RWPE2 (cell line): ENCODE data around the gene TAGLN3.

Experiments
- ATAC-seq: fragments of 200-7000 bp; cut with Tn5 transposase; 3 replicates; pipeline ENCODE4 v1.9.1; 2021; ENCODE audit warnings: low read depth
- DNase-seq: peaks from one replicate; pipeline ENCODE4 v3.0.0-alpha.2; 2020; ENCODE audit warnings: low spot score
- H3K27ac ChIP-seq: fragments of 450-650 bp; 2 replicates; pipeline ENCODE4 v1.5.1; 2017; ENCODE audit warnings: mild to moderate bottlenecking; ENCODE audit not compliant: poor library complexity, severe bottlenecking
- H3K27me3 ChIP-seq: fragments of 250-450 bp; sonication (Bioruptor Pico); 2 replicates; pipeline ENCODE4 v1.5.1; 2021; ENCODE audit warnings: mild to moderate bottlenecking, moderate library complexity; ENCODE audit not compliant: insufficient read depth, poor library complexity, severe bottlenecking
- H3K36me3 ChIP-seq: fragments of 250-450 bp; sonication (Bioruptor Pico); 2 replicates; pipeline ENCODE4 v1.5.1; 2020; ENCODE audit warnings: low read depth, mild to moderate bottlenecking, moderate library complexity
- H3K4me1 ChIP-seq: fragments of 250-450 bp; sonication (Bioruptor Pico); 2 replicates; pipeline ENCODE4 v1.5.1; 2021; ENCODE audit warnings: mild to moderate bottlenecking, moderate library complexity; ENCODE audit not compliant: insufficient read depth, poor library complexity, severe bottlenecking
- H3K4me3 ChIP-seq: fragments of 250-450 bp; sonication (Bioruptor Pico); 2 replicates; pipeline ENCODE4 v1.5.1; 2021; ENCODE audit warnings: mild to moderate bottlenecking, moderate library complexity; ENCODE audit not compliant: severe bottlenecking
- H3K9me3 ChIP-seq: fragments of 250-450 bp; sonication (Bioruptor Pico); 2 replicates; pipeline ENCODE4 v1.5.1; 2021; ENCODE audit warnings: mild to moderate bottlenecking, moderate library complexity; ENCODE audit not compliant: severe bottlenecking
- CTCF ChIP-seq: fragments of 450-650 bp; IDR thresholded peaks from one replicate; pipeline ENCODE4 v1.5.1; 2017; ENCODE audit warnings: mild to moderate bottlenecking, moderate library complexity; ENCODE audit not compliant: poor library complexity, severe bottlenecking

TAGLN3 gene

GRCh38 chr3:111981457-111981763 lies 17.3 kb upstream of the TAGLN3 start:
- TF ChIP-seq CTCF: no peak
- DNase-seq: no peak
- no peak overlapping the region for H3K27ac ChIP-seq
- H3K4me1 ChIP-seq: peaks cover 16% of the 10 kb centered on the region
- H3K4me3 ChIP-seq: no peak overlapping the region
- no peak for ATAC-seq
- H3K9me3 ChIP-seq: no peaks in the 10 kb centered on the region
- H3K36me3 ChIP-seq: peaks cover 38% of the 10 kb centered on the region
- H3K27me3 ChIP-seq: no peaks in the 10 kb centered on the region

GRCh38 chr3:111984636-111985298 lies 14.0 kb upstream of the TAGLN3 start:
- Histone ChIP-seq H3K27me3 (no peaks in the 10 kb centered on the region), H3K4me1 (peaks cover 10% of the 10 kb centered on the region), H3K27ac (no peak overlapping the region), H3K9me3 (no peaks in the 10 kb centered on the region), H3K36me3 (peaks cover 70% of the 10 kb centered on the region), H3K4me3 (no peak overlapping the region)
- ATAC-seq (no peak), DNase-seq (no peak)
- no peak for TF ChIP-seq CTCF

GRCh38 chr3:111986800-111987199 lies 11.9 kb upstream of the TAGLN3 start:
- ATAC-seq: no peak
- no peak for DNase-seq
- Histone ChIP-seq H3K36me3 (peaks cover 86% of the 10 kb centered on the region), H3K4me3 (no peak overlapping the region), H3K27ac (no peak overlapping the region), H3K27me3 (no peaks in the 10 kb centered on the region), H3K4me1 (no peaks in the 10 kb centered on the region), H3K9me3 (no peaks in the 10 kb centered on the region)
- no peak for TF ChIP-seq CTCF

- Histone ChIP-seq H3K36me3 (peaks cover 71% of the 10 kb centered on the region), H3K9me3 (no peaks in the 10 kb centered on the region), H3K4me1 (no peaks in the 10 kb centered on the region), H3K27ac (no peak overlapping the region), H3K4me3 (no peak overlapping the region), H3K27me3 (no peaks in the 10 kb centered on the region)
- DNase-seq (no peak), ATAC-seq (peak; percentile 89)
- peak; percentile 90 for TF ChIP-seq CTCF
Measured at GRCh38 chr3:111989061-111989678, 9.6 kb upstream of the TAGLN3 start.

- Histone ChIP-seq H3K27ac (no peak overlapping the region), H3K4me1 (no peaks in the 10 kb centered on the region), H3K36me3 (peaks cover 47% of the 10 kb centered on the region), H3K27me3 (no peaks in the 10 kb centered on the region), H3K9me3 (no peaks in the 10 kb centered on the region), H3K4me3 (no peak overlapping the region)
- DNase-seq (no peak), ATAC-seq (no peak)
- TF ChIP-seq CTCF: no peak
Measured at GRCh38 chr3:111993038-111993437, 5.7 kb upstream of the TAGLN3 start.
